Measurements from ENCODE around the gene COMMD6.

DNA sequence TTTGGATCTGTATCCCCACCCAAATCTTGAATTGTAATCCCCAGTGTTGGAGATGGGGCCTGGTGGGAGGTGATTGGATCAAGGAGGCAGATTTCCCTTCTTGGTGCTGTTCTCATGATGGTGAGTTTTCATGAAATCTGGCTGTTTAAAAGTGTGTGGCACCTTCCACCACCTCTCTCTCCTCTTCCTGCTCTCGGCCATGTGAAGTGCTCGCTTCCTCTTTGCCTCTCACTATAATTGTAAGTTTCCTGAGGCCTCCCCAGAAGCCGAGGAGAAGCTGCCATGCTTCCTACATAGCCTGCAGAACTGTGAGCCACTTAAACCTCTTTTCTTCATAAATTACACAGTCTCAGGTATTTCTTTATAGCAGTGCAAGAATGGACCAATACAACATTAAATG is 15.7 kb downstream of the COMMD6 start:
- TF ChIP-seq, protein P1, sequence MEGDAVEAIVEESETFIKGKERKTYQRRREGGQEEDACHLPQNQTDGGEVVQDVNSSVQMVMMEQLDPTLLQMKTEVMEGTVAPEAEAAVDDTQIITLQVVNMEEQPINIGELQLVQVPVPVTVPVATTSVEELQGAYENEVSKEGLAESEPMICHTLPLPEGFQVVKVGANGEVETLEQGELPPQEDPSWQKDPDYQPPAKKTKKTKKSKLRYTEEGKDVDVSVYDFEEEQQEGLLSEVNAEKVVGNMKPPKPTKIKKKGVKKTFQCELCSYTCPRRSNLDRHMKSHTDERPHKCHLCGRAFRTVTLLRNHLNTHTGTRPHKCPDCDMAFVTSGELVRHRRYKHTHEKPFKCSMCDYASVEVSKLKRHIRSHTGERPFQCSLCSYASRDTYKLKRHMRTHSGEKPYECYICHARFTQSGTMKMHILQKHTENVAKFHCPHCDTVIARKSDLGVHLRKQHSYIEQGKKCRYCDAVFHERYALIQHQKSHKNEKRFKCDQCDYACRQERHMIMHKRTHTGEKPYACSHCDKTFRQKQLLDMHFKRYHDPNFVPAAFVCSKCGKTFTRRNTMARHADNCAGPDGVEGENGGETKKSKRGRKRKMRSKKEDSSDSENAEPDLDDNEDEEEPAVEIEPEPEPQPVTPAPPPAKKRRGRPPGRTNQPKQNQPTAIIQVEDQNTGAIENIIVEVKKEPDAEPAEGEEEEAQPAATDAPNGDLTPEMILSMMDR (IDR thresholded peaks at IDR 0.05; ENCODE audit: low read depth, low read length) = no peak
- TF ChIP-seq EZH2phosphoT487 (IDR thresholded peaks at IDR 0.05; ENCODE audit: low read depth) = no peak
